Measurements from ENCODE around the gene EFNA5. TPM values are rescaled to one million over a fixed set of nuclear protein-coding genes. Genes with fewer than 3 reads are reported as not detected.

The EFNA5 gene
- total and polyA plus RNA-seq, 4 donors = 0.14 to 0.93 (median 0.54) TPM

DNA sequence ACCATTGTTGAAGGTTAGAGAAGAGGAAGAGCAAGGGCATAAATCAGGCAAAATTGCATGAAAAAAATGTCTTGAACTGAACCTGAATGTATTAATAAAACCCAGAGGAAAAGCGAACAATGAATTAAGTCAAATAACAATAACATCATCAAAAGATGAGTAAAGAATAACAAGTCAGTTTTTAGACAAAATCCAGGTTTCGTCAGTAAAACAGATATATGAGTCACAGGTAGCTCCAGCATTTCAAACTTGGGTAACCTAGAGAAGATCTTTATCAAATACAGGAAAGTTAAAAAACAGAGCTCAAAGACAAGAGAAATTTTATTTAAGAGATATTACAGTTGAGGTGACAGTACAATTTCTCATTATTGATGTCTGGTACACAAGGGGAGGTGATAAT lies 332.4 kb downstream of the EFNA5 start:
- Histone ChIP-seq H3K36me3 (ENCODE audit: control insufficient read depth in 4 of 4, insufficient read depth in 3 of 4, low read depth in 1 of 4, low read length in 3 of 4) (no peaks in the 10 kb centered on the region), H3K9ac (ENCODE audit: low read depth in 1 of 2, low read length in 2 of 2) (no peak overlapping the region), H3K4me1 (ENCODE audit: control insufficient read depth in 4 of 4, insufficient read depth in 4 of 4, low read length in 3 of 4) (no peaks in the 10 kb centered on the region), H3K27me3 (ENCODE audit: control insufficient read depth in 4 of 4, insufficient read depth in 4 of 4, low read length in 3 of 4) (no peaks in the 10 kb centered on the region), H3K27ac (ENCODE audit: low read depth in 1 of 2, low read length in 2 of 2) (no peak overlapping the region), H3K9me3 (ENCODE audit: control insufficient read depth in 4 of 4, low read length in 3 of 4) (peaks cover 0 to 3% (median 1%) of the 10 kb centered on the region in 4 donors), H3K4me3 (ENCODE audit: low read depth in 1 of 3, low read length in 3 of 3) (no peak overlapping the region)
- TF ChIP-seq, protein P1, sequence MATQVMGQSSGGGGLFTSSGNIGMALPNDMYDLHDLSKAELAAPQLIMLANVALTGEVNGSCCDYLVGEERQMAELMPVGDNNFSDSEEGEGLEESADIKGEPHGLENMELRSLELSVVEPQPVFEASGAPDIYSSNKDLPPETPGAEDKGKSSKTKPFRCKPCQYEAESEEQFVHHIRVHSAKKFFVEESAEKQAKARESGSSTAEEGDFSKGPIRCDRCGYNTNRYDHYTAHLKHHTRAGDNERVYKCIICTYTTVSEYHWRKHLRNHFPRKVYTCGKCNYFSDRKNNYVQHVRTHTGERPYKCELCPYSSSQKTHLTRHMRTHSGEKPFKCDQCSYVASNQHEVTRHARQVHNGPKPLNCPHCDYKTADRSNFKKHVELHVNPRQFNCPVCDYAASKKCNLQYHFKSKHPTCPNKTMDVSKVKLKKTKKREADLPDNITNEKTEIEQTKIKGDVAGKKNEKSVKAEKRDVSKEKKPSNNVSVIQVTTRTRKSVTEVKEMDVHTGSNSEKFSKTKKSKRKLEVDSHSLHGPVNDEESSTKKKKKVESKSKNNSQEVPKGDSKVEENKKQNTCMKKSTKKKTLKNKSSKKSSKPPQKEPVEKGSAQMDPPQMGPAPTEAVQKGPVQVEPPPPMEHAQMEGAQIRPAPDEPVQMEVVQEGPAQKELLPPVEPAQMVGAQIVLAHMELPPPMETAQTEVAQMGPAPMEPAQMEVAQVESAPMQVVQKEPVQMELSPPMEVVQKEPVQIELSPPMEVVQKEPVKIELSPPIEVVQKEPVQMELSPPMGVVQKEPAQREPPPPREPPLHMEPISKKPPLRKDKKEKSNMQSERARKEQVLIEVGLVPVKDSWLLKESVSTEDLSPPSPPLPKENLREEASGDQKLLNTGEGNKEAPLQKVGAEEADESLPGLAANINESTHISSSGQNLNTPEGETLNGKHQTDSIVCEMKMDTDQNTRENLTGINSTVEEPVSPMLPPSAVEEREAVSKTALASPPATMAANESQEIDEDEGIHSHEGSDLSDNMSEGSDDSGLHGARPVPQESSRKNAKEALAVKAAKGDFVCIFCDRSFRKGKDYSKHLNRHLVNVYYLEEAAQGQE (IDR thresholded peaks at IDR 0.05) = no peak
- no peak for TF ChIP-seq SP1 (IDR thresholded peaks at IDR 0.05)
- TF ChIP-seq TAF1 (conservative IDR thresholded peaks at IDR 0.05) = no peak
- no peak for TF ChIP-seq YY1 (IDR thresholded peaks at IDR 0.05)
- no peak for TF ChIP-seq GABPA (IDR thresholded peaks at IDR 0.05 in 1 of 2, conservative IDR thresholded peaks at IDR 0.05 in 1 of 2)
- WGBS = 91% methylated on average over 2 of the region's 2 CpGs
- no peak for DNase-seq (ENCODE audit: low spot score)

DNA sequence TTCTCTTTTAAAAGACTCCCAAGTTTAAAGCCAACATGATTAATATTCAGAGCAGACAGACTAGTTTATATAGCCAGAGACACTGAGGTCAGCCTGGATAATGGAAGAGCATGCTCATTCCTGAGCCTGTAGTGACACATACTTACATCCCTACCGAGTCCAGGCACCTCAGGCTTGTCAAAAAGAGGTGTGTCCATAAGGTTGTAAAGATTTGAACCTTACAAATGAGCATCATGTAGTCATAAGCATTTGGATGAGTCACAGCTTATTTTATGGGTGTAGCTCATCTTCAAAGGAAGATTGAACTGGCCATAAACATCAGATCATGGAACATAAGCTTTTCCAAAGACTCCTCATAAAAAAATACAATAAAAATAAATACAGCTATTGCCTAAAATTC lies 333.5 kb downstream of the EFNA5 start:
- 71% methylated on average over 1 of the region's 1 CpG for WGBS
- Histone ChIP-seq H3K4me1 (ENCODE audit: control insufficient read depth in 4 of 4, insufficient read depth in 4 of 4, low read length in 3 of 4) (no peaks in the 10 kb centered on the region), H3K9me3 (ENCODE audit: control insufficient read depth in 4 of 4, low read length in 3 of 4) (peaks cover 0 to 3% (median 1%) of the 10 kb centered on the region in 4 donors), H3K4me3 (ENCODE audit: low read depth in 1 of 3, low read length in 3 of 3) (no peak overlapping the region), H3K36me3 (ENCODE audit: control insufficient read depth in 4 of 4, insufficient read depth in 3 of 4, low read depth in 1 of 4, low read length in 3 of 4) (no peaks in the 10 kb centered on the region), H3K27me3 (ENCODE audit: control insufficient read depth in 4 of 4, insufficient read depth in 4 of 4, low read length in 3 of 4) (no peaks in the 10 kb centered on the region), H3K9ac (ENCODE audit: low read depth in 1 of 2, low read length in 2 of 2) (no peak overlapping the region), H3K27ac (ENCODE audit: low read depth in 1 of 2, low read length in 2 of 2) (no peak overlapping the region)
- TF ChIP-seq HNF4G (IDR thresholded peaks at IDR 0.05) = no peak
- TF ChIP-seq, protein P2, sequence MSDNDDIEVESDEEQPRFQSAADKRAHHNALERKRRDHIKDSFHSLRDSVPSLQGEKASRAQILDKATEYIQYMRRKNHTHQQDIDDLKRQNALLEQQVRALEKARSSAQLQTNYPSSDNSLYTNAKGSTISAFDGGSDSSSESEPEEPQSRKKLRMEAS (IDR thresholded peaks at IDR 0.05) = no peak
- no peak for TF ChIP-seq GABPA (IDR thresholded peaks at IDR 0.05 in 1 of 2, conservative IDR thresholded peaks at IDR 0.05 in 1 of 2)
- TF ChIP-seq RAD21 (IDR thresholded peaks at IDR 0.05) = no peak
- TF ChIP-seq, protein P3, sequence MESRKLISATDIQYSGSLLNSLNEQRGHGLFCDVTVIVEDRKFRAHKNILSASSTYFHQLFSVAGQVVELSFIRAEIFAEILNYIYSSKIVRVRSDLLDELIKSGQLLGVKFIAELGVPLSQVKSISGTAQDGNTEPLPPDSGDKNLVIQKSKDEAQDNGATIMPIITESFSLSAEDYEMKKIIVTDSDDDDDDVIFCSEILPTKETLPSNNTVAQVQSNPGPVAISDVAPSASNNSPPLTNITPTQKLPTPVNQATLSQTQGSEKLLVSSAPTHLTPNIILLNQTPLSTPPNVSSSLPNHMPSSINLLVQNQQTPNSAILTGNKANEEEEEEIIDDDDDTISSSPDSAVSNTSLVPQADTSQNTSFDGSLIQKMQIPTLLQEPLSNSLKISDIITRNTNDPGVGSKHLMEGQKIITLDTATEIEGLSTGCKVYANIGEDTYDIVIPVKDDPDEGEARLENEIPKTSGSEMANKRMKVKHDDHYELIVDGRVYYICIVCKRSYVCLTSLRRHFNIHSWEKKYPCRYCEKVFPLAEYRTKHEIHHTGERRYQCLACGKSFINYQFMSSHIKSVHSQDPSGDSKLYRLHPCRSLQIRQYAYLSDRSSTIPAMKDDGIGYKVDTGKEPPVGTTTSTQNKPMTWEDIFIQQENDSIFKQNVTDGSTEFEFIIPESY (IDR thresholded peaks at IDR 0.05) = no peak
- no peak for TF ChIP-seq FOXA2 (IDR thresholded peaks at IDR 0.05)
- no peak for TF ChIP-seq JUND (IDR thresholded peaks at IDR 0.05)
- no peak for TF ChIP-seq RXRA (IDR thresholded peaks at IDR 0.05)
- TF ChIP-seq, protein P4, sequence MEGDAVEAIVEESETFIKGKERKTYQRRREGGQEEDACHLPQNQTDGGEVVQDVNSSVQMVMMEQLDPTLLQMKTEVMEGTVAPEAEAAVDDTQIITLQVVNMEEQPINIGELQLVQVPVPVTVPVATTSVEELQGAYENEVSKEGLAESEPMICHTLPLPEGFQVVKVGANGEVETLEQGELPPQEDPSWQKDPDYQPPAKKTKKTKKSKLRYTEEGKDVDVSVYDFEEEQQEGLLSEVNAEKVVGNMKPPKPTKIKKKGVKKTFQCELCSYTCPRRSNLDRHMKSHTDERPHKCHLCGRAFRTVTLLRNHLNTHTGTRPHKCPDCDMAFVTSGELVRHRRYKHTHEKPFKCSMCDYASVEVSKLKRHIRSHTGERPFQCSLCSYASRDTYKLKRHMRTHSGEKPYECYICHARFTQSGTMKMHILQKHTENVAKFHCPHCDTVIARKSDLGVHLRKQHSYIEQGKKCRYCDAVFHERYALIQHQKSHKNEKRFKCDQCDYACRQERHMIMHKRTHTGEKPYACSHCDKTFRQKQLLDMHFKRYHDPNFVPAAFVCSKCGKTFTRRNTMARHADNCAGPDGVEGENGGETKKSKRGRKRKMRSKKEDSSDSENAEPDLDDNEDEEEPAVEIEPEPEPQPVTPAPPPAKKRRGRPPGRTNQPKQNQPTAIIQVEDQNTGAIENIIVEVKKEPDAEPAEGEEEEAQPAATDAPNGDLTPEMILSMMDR (IDR thresholded peaks at IDR 0.05; ENCODE audit: low read depth, low read length, missing input control) = no peak
- TF ChIP-seq NR2F2 (IDR thresholded peaks at IDR 0.05) = no peak
- no peak for TF ChIP-seq FOXA1 (IDR thresholded peaks at IDR 0.05)
- no peak for TF ChIP-seq HNF4A (conservative IDR thresholded peaks at IDR 0.05)
- TF ChIP-seq EGR1 (IDR thresholded peaks at IDR 0.05; ENCODE audit: low read depth in 2 of 2) = no peak
- TF ChIP-seq, protein P5, sequence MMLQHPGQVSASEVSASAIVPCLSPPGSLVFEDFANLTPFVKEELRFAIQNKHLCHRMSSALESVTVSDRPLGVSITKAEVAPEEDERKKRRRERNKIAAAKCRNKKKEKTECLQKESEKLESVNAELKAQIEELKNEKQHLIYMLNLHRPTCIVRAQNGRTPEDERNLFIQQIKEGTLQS (IDR thresholded peaks at IDR 0.05) = no peak
- no peak for TF ChIP-seq YY1 (IDR thresholded peaks at IDR 0.05)
- TF ChIP-seq, protein P1 (IDR thresholded peaks at IDR 0.05) = no peak
- DNase-seq (ENCODE audit: low spot score) = no peak

Data from liver (tissue), 9 donors.